NCI-H128 (cell line): Measurements from ENCODE around the gene ZSWIM6.

Experiments used
- DNase-seq: peaks from one replicate; lab custom pipeline; 2025; ENCODE audit not compliant: unreplicated experiment; lab: John Stamatoyannopoulos, UW

ZSWIM6 gene

GRCh38 chr5:61331407-61332357, at the start of gene ZSWIM6:
Gene ZSWIM6, plus strand, starts transcription at chr5:61332258. Its CDS starts 15 bp downstream, at chr5:61332273.
- DNase-seq, result peak; percentile 88

GRCh38 chr5:61283471-61283870, 48.6 kb upstream of the ZSWIM6 start:
- DNase-seq, result no peak

GRCh38 chr5:61285531-61285930, 46.5 kb upstream of the ZSWIM6 start:
- DNase-seq, result no peak

GRCh38 chr5:61286446-61287132, 45.5 kb upstream of the ZSWIM6 start:
- DNase-seq, result no peak

GRCh38 chr5:61287474-61287873, 44.6 kb upstream of the ZSWIM6 start:
- DNase-seq, result no peak

GRCh38 chr5:61289241-61289640, 42.8 kb upstream of the ZSWIM6 start:
- DNase-seq, result no peak

GRCh38 chr5:61289669-61290306, 42.3 kb upstream of the ZSWIM6 start:
- DNase-seq, result no peak

- DNase-seq, result no peak
Observed at GRCh38 chr5:61290791-61291210, 41.3 kb upstream of the ZSWIM6 start.

GRCh38 chr5:61292062-61292657, 39.9 kb upstream of the ZSWIM6 start:
- no peak for DNase-seq

GRCh38 chr5:61293071-61293470, 39.0 kb upstream of the ZSWIM6 start:
- no peak for DNase-seq

GRCh38 chr5:61293873-61294272, 38.2 kb upstream of the ZSWIM6 start:
- no peak for DNase-seq

GRCh38 chr5:61295365-61295764, 36.7 kb upstream of the ZSWIM6 start:
- no peak for DNase-seq

GRCh38 chr5:61298066-61298465, 34.0 kb upstream of the ZSWIM6 start:
- no peak for DNase-seq

- DNase-seq, result no peak
Observed at GRCh38 chr5:61298580-61298979, 33.5 kb upstream of the ZSWIM6 start.

- DNase-seq, result no peak
Observed at GRCh38 chr5:61299261-61299681, 32.8 kb upstream of the ZSWIM6 start.

- no peak for DNase-seq
Observed at GRCh38 chr5:61301341-61302199, 30.5 kb upstream of the ZSWIM6 start.

GRCh38 chr5:61302200-61302563, 29.9 kb upstream of the ZSWIM6 start:
- DNase-seq, result no peak

GRCh38 chr5:61303346-61303745, 28.7 kb upstream of the ZSWIM6 start:
- DNase-seq, result no peak

- DNase-seq, result no peak
Observed at GRCh38 chr5:61304590-61305381, 27.3 kb upstream of the ZSWIM6 start.
